Progenitor cell of endocrine pancreas (in vitro differentiated cells): ENCODE results near the gene CFAP57. TPM values are rescaled to one million over a fixed set of nuclear protein-coding genes. Genes with fewer than 3 reads are reported as not detected.

Source experiments
- DNase-seq: peaks from one replicate; pipeline ENCODE4 v3.0.0; 2021; ENCODE audit warnings: low spot score; ENCODE audit not compliant: unreplicated experiment
- H3K27ac Mint-ChIP-seq: 2 replicates; pipeline ENCODE4 v1.8.0; 2021; ENCODE audit warnings: mild to moderate bottlenecking, moderate library complexity, mixed read lengths
- H3K27me3 Mint-ChIP-seq: 2 replicates; pipeline ENCODE4 v1.8.0; 2021; ENCODE audit warnings: mixed read lengths
- H3K36me3 Mint-ChIP-seq: 2 replicates; pipeline ENCODE4 v1.8.0; 2022; ENCODE audit warnings: mixed read lengths; ENCODE audit not compliant: insufficient read depth
- H3K4me1 Mint-ChIP-seq: 2 replicates; pipeline ENCODE4 v1.8.0; 2021; ENCODE audit warnings: low read depth, mixed read lengths
- H3K4me3 Mint-ChIP-seq: 2 replicates; pipeline ENCODE4 v1.8.0; 2021; ENCODE audit warnings: low read depth, mild to moderate bottlenecking, moderate library complexity, mixed read lengths
- H3K9me3 Mint-ChIP-seq: 2 replicates; pipeline ENCODE4 v1.8.0; 2021; ENCODE audit warnings: low read depth, mixed read lengths
- total RNA-seq: library from RNA; stranded (reverse); gene quantifications from 2 replicates; pipeline ENCODE4 v1.2.1, GENCODE V29; 2021
- TF ChIP-seq, protein P1 (sequence below): fragments of 200-600 bp; sonication (generic); IDR thresholded peaks from one replicate; pipeline ENCODE4 v1.5.0; 2021; ENCODE audit warnings: antibody characterized with exemption, mild to moderate bottlenecking; ENCODE audit not compliant: unreplicated experiment

Gene CFAP57
- total RNA-seq, 1 donor from 2014 or later: 2.2 TPM

DNA sequence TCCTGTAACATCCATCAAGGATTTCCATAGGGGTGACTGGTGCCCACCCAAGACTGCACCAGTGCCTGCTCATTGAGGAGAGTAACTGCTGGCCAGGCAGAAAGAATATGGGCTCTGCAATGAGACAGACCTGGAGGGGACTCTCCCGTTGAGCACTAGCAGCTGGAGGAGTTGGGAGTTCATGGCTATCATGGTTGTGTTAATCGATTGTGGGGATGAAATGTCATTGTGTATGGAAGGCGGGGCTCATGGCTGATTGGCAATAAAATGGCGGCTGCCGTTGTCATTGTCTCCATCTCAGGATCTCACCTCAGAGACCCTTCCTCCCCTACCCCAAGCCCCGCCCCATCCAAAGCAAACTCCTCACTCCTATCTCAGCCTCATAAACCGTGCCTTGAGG, 101.6 kb downstream of the CFAP57 start:
- peaks cover 58% of the 10 kb centered on the region for H3K4me1 Mint-ChIP-seq
- no peak overlapping the region for H3K27ac Mint-ChIP-seq
- H3K36me3 Mint-ChIP-seq: peaks cover 9% of the 10 kb centered on the region
- H3K9me3 Mint-ChIP-seq: no peaks in the 10 kb centered on the region
- H3K4me3 Mint-ChIP-seq: no peak overlapping the region
- TF ChIP-seq, protein P1, sequence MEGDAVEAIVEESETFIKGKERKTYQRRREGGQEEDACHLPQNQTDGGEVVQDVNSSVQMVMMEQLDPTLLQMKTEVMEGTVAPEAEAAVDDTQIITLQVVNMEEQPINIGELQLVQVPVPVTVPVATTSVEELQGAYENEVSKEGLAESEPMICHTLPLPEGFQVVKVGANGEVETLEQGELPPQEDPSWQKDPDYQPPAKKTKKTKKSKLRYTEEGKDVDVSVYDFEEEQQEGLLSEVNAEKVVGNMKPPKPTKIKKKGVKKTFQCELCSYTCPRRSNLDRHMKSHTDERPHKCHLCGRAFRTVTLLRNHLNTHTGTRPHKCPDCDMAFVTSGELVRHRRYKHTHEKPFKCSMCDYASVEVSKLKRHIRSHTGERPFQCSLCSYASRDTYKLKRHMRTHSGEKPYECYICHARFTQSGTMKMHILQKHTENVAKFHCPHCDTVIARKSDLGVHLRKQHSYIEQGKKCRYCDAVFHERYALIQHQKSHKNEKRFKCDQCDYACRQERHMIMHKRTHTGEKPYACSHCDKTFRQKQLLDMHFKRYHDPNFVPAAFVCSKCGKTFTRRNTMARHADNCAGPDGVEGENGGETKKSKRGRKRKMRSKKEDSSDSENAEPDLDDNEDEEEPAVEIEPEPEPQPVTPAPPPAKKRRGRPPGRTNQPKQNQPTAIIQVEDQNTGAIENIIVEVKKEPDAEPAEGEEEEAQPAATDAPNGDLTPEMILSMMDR: no peak
- no peaks in the 10 kb centered on the region for H3K27me3 Mint-ChIP-seq
- DNase-seq: no peak

DNA sequence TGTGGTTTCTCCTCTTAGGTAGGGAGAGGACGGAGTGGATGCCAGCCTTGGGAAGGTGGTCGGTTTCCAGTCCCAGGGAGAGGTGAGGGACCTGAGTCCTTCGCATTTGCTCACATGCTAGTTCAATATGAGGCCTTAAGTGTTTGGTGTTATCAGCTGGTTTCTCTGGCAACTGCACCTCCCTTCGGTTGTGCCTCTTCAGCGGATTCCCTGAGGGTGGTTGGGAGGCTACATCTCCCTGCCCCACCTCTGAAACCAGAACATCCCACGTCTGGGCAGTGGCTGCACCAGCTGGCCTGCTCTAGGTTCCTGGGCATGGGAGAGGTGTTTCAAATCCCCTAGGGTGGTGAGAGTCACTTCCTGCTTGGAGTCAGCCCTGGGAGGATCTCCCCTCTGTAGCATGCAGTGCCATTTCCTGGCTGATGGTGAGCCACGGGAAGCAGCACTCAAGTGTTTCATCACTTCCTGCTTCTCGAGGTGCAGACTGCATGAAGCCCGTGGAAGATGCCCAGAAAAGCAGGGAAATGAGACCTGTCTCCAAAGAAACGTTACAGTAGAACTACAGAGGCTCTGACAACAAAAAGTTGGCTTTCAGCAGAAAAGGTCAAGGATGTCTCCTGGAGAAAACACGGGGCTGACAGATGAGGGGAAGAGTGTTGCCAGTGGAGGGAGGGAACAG, 102.1 kb downstream of the CFAP57 start:
- Mint-ChIP-seq H3K4me1 (peaks cover 54% of the 10 kb centered on the region), H3K9me3 (no peaks in the 10 kb centered on the region), H3K36me3 (peaks cover 9% of the 10 kb centered on the region), H3K4me3 (no peak overlapping the region), H3K27me3 (no peaks in the 10 kb centered on the region), H3K27ac (no peak overlapping the region)
- DNase-seq: no peak
- TF ChIP-seq, protein P1: no peak

DNA sequence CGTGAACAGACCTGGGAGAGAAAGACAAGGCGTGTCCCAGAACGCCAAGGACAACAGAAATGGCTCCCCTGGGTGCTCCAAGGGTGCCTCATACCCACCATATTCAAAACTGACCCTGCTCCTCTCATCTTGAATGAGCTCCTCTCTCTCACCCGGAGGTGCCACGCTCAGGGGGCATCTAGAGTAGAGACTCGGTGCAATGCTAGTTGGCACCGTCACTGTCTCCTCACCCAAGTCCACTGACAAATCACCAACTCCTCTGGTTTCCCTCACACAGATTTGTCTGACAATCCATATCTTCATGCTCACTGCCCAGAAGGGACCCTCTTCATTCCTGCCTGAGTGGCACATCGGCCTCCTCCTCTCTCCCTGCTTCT, 102.7 kb downstream of the CFAP57 start:
- H3K27me3 Mint-ChIP-seq: no peaks in the 10 kb centered on the region
- H3K4me3 Mint-ChIP-seq: no peak overlapping the region
- H3K27ac Mint-ChIP-seq: no peak overlapping the region

DNA sequence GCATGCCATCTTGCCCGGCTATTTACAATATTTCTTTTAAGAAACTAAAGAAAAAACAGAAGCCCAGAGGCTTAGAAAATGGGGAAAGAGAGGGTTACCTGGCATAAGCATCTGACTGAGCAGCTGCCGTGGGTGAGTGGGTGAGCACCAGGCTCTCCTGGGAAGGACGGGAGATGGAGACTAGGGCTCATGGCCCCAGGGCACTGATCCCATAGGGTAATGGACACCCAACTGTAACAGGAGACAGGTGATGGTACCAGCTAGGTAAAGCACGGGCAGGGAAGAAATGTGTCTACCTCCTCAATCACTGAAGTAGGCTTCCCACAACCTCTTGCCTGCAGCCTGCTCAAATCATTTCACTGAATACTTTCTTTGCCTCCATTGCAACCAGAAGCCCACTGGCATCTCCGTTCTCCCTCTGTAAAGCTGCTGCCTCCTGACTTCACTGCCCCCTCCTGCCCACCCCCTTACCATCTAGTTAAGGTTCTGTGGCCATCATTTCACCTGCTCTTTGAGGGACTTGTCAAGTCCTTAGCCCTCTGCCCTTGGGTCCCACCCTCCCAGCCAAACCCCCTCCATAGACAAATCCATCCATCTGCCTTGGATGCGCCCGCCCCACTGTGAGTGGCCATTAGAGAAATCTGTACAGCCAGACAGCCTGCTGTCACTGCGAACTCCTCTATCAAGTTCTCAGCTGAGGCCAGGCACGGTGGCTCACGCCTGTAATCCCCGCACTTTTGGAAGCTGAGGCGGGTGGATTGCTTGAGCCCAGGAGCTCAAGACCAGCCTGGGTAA, 103.9 kb downstream of the CFAP57 start:
- no peaks in the 10 kb centered on the region for H3K9me3 Mint-ChIP-seq
- no peak for DNase-seq
- peaks cover 40% of the 10 kb centered on the region for H3K4me1 Mint-ChIP-seq
- peaks cover 20% of the 10 kb centered on the region for H3K36me3 Mint-ChIP-seq
- TF ChIP-seq, protein P1: no peak
- H3K27me3 Mint-ChIP-seq: no peaks in the 10 kb centered on the region
- peak overlapping the region; percentile 94 for H3K27ac Mint-ChIP-seq
- peak overlapping the region; percentile 14 for H3K4me3 Mint-ChIP-seq

More for the DNA sequence above, 102.7 kb downstream of the CFAP57 start:
- no peaks in the 10 kb centered on the region for H3K9me3 Mint-ChIP-seq
- TF ChIP-seq, protein P1: no peak
- H3K4me1 Mint-ChIP-seq: peaks cover 50% of the 10 kb centered on the region
- H3K36me3 Mint-ChIP-seq: peaks cover 10% of the 10 kb centered on the region
- no peak for DNase-seq

DNA sequence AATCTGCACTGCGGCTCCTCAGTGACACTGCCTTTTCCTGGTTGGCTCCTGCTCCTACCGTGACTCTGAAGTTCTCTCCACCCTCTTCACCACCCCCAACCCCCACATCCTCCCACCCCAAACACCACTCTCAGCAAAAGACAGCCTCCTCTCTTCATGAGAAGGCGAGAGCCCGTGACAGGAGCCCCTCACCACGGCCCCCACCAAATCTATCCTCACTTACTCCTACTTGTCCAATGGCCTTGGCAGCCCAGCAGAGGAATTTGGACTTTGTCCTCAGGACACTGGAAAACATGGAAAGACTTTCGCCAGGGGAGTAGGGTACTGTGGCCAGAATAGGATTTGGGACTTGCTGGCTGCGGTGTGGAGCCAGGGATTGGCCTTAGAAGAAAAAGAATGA, 104.5 kb downstream of the CFAP57 start:
- Mint-ChIP-seq H3K27me3 (no peaks in the 10 kb centered on the region), H3K4me3 (peak overlapping the region; percentile 14), H3K9me3 (no peaks in the 10 kb centered on the region), H3K27ac (peak overlapping the region; percentile 94), H3K36me3 (peaks cover 19% of the 10 kb centered on the region), H3K4me1 (peaks cover 34% of the 10 kb centered on the region)
- TF ChIP-seq, protein P1: no peak
- DNase-seq: peak; percentile 39
